HEK293 (cell line): ENCODE results near the gene BTBD16.
A peak's percentile ranks its signal among the peaks of the same experiment; 100 is the strongest.

Experiments used
- CTCF ChIA-PET: fragments of 350-600 bp; formaldehyde crosslinking; extraction: SDS; loops from one replicate; lab custom pipeline; 2021; ENCODE audit warnings: antibody characterized with exemption; lab: Yijun Ruan, JAX
- POLR2A ChIA-PET: fragments of 300-600 bp; formaldehyde crosslinking; extraction: SDS; loops from one replicate; lab custom pipeline; 2020; ENCODE audit warnings: antibody characterized with exemption, inconsistent platforms; lab: Yijun Ruan, JAX
- H3K27ac ChIP-seq: fragments of 200-500 bp; sonication (Bioruptor generic); 2 replicates; pipeline ENCODE4 v1.5.1; 2014; ENCODE audit warnings: low read depth, low read length, control low read depth, inconsistent platforms; ENCODE audit errors: extremely low read depth
- H3K36me3 ChIP-seq, 2 experiments: fragments of 200-500 bp in 1 of 2; sonication (Bioruptor generic) in 1 of 2; 1 replicate in 1 of 2; 2 replicates in 1 of 2; pipeline ENCODE4 v1.5.1; 2014 to 2017; ENCODE audit warnings: inconsistent platforms in 2 of 2, low read length in 2 of 2; ENCODE audit not compliant: control insufficient read depth in 2 of 2, insufficient read depth in 1 of 2
- H3K4me1 ChIP-seq: fragments of 200-500 bp; sonication (Bioruptor generic); 2 replicates; pipeline ENCODE4 v1.5.1; 2014; ENCODE audit warnings: mild to moderate bottlenecking, low read length, inconsistent platforms; ENCODE audit not compliant: control insufficient read depth, insufficient read depth
- H3K4me3 ChIP-seq: 2 replicates; pipeline ENCODE4 v1.5.1; 2011; ENCODE audit warnings: low read depth, mild to moderate bottlenecking, control low read depth, low read length, moderate library complexity
- H3K9me3 ChIP-seq: fragments of 200-500 bp; sonication (Bioruptor generic); 2 replicates; pipeline ENCODE4 v1.5.1; 2014; ENCODE audit warnings: low read depth, low read length, inconsistent platforms; ENCODE audit not compliant: control insufficient read depth, insufficient read depth
- SCRT1 ChIP-seq: fragments of 450-650 bp; formaldehyde crosslinking; IDR thresholded peaks from 2 replicates; pipeline ENCODE4 v1.5.1; 2016; ENCODE audit warnings: missing biosample characterization, missing genetic modification characterization, borderline replicate concordance
- SCRT2 ChIP-seq: fragments of 450-650 bp; formaldehyde crosslinking; IDR thresholded peaks from 2 replicates; pipeline ENCODE4 v1.5.1; 2016; ENCODE audit warnings: missing biosample characterization, missing genetic modification characterization
- SP7 ChIP-seq: fragments of 450-650 bp; formaldehyde crosslinking; IDR thresholded peaks from 2 replicates; pipeline ENCODE4 v1.5.1; 2016; ENCODE audit warnings: missing biosample characterization, missing genetic modification characterization
- TCF7L2 ChIP-seq: IDR thresholded peaks from 2 replicates; pipeline ENCODE4 v1.6.1; 2011; ENCODE audit warnings: low read depth, mild to moderate bottlenecking, inconsistent platforms, low read length, moderate library complexity, borderline replicate concordance
- ZBTB7A ChIP-seq: fragments of 450-650 bp; formaldehyde crosslinking; IDR thresholded peaks from 2 replicates; pipeline ENCODE4 v1.5.1; 2016; ENCODE audit warnings: low read depth, missing biosample characterization, missing genetic modification characterization
- ZIC2 ChIP-seq: fragments of 450-650 bp; formaldehyde crosslinking; IDR thresholded peaks from 2 replicates; pipeline ENCODE4 v1.5.1; 2016; ENCODE audit warnings: missing biosample characterization, missing genetic modification characterization
- ZNF146 ChIP-seq: fragments of 450-650 bp; formaldehyde crosslinking; IDR thresholded peaks from 2 replicates; pipeline ENCODE4 v1.5.1; 2016; ENCODE audit warnings: missing biosample characterization, missing genetic modification characterization
- ZNF169 ChIP-seq: fragments of 450-650 bp; formaldehyde crosslinking; IDR thresholded peaks from 2 replicates; pipeline ENCODE4 v1.5.1; 2016; ENCODE audit warnings: missing biosample characterization, missing genetic modification characterization
- ZNF175 ChIP-seq: fragments of 450-650 bp; formaldehyde crosslinking; IDR thresholded peaks from 2 replicates; pipeline ENCODE4 v1.5.1; 2016; ENCODE audit warnings: missing biosample characterization, missing genetic modification characterization
- ZNF248 ChIP-seq: fragments of 450-650 bp; formaldehyde crosslinking; IDR thresholded peaks from 2 replicates; pipeline ENCODE4 v1.5.1; 2017; ENCODE audit warnings: missing biosample characterization, missing genetic modification characterization
- ZNF292 ChIP-seq: fragments of 450-650 bp; formaldehyde crosslinking; IDR thresholded peaks from 2 replicates; pipeline ENCODE4 v1.5.1; 2016; ENCODE audit warnings: low read depth, missing biosample characterization, missing genetic modification characterization, borderline replicate concordance
- ZNF366 ChIP-seq: fragments of 450-650 bp; formaldehyde crosslinking; conservative IDR thresholded peaks from 2 replicates; pipeline ENCODE4 v1.5.1; 2016; ENCODE audit warnings: missing biosample characterization, missing genetic modification characterization
- ZNF394 ChIP-seq: fragments of 450-650 bp; formaldehyde crosslinking; IDR thresholded peaks from 2 replicates; pipeline ENCODE4 v1.5.1; 2016; ENCODE audit warnings: missing biosample characterization, missing genetic modification characterization, mild to moderate bottlenecking, moderate library complexity, borderline replicate concordance
- ZNF549 ChIP-seq: fragments of 450-650 bp; IDR thresholded peaks from 2 replicates; pipeline ENCODE4 v1.5.1; 2018; ENCODE audit warnings: missing biosample characterization, missing genetic modification characterization, mild to moderate bottlenecking, inconsistent platforms, moderate library complexity
- ZNF555 ChIP-seq: fragments of 450-650 bp; formaldehyde crosslinking; conservative IDR thresholded peaks from 2 replicates; pipeline ENCODE4 v1.5.1; 2017; ENCODE audit warnings: missing biosample characterization, mild to moderate bottlenecking, missing genetic modification characterization, inconsistent platforms
- ZNF561 ChIP-seq: fragments of 450-650 bp; IDR thresholded peaks from 2 replicates; pipeline ENCODE4 v1.5.1; 2018; ENCODE audit warnings: missing biosample characterization, missing genetic modification characterization, borderline replicate concordance
- ZNF621 ChIP-seq: fragments of 450-650 bp; formaldehyde crosslinking; IDR thresholded peaks from 2 replicates; pipeline ENCODE4 v1.5.1; 2017; ENCODE audit warnings: missing biosample characterization, missing genetic modification characterization
- ZNF624 ChIP-seq: fragments of 450-650 bp; formaldehyde crosslinking; IDR thresholded peaks from 2 replicates; pipeline ENCODE4 v1.5.1; 2017; ENCODE audit warnings: missing biosample characterization, missing genetic modification characterization
- ZNF777 ChIP-seq: fragments of 450-650 bp; formaldehyde crosslinking; IDR thresholded peaks from 2 replicates; pipeline ENCODE4 v1.5.1; 2017; ENCODE audit warnings: missing biosample characterization, missing genetic modification characterization, borderline replicate concordance
- ZNF791 ChIP-seq: fragments of 450-650 bp; formaldehyde crosslinking; IDR thresholded peaks from 2 replicates; pipeline ENCODE4 v1.5.1; 2016; ENCODE audit warnings: missing biosample characterization, missing genetic modification characterization
- ZSCAN30 ChIP-seq: fragments of 450-650 bp; IDR thresholded peaks from 2 replicates; pipeline ENCODE4 v1.5.1; 2018; ENCODE audit warnings: missing biosample characterization, mild to moderate bottlenecking, missing genetic modification characterization, moderate library complexity
- TF ChIP-seq, protein P1 (sequence below): fragments of 450-650 bp; formaldehyde crosslinking; IDR thresholded peaks from 2 replicates; pipeline ENCODE4 v1.5.1; 2016; ENCODE audit warnings: missing biosample characterization, missing genetic modification characterization
- TF ChIP-seq, protein P2 (sequence below): fragments of 450-650 bp; formaldehyde crosslinking; IDR thresholded peaks from 2 replicates; pipeline ENCODE4 v1.5.1; 2016; ENCODE audit warnings: missing biosample characterization, missing genetic modification characterization, low read depth
- TF ChIP-seq, protein P3 (sequence below): fragments of 450-650 bp; formaldehyde crosslinking; IDR thresholded peaks from 2 replicates; pipeline ENCODE4 v1.5.1; 2016; ENCODE audit warnings: missing biosample characterization, missing genetic modification characterization
- TF ChIP-seq, protein P4 (sequence below): fragments of 450-650 bp; formaldehyde crosslinking; IDR thresholded peaks from 2 replicates; pipeline ENCODE4 v1.5.1; 2016; ENCODE audit warnings: missing biosample characterization, missing genetic modification characterization
- TF ChIP-seq, protein P5 (sequence below): fragments of 450-650 bp; formaldehyde crosslinking; IDR thresholded peaks from 2 replicates; pipeline ENCODE4 v1.5.1; 2016; ENCODE audit warnings: missing biosample characterization, missing genetic modification characterization
- TF ChIP-seq, protein P6 (sequence below): fragments of 450-650 bp; formaldehyde crosslinking; IDR thresholded peaks from 2 replicates; pipeline ENCODE4 v1.5.1; 2017; ENCODE audit warnings: missing biosample characterization, missing genetic modification characterization
- TF ChIP-seq, protein P7 (sequence below): IDR thresholded peaks from 2 replicates; pipeline ENCODE4 v1.6.1; 2011; ENCODE audit warnings: mild to moderate bottlenecking, low read depth, low read length, borderline replicate concordance

BTBD16 gene

DNA sequence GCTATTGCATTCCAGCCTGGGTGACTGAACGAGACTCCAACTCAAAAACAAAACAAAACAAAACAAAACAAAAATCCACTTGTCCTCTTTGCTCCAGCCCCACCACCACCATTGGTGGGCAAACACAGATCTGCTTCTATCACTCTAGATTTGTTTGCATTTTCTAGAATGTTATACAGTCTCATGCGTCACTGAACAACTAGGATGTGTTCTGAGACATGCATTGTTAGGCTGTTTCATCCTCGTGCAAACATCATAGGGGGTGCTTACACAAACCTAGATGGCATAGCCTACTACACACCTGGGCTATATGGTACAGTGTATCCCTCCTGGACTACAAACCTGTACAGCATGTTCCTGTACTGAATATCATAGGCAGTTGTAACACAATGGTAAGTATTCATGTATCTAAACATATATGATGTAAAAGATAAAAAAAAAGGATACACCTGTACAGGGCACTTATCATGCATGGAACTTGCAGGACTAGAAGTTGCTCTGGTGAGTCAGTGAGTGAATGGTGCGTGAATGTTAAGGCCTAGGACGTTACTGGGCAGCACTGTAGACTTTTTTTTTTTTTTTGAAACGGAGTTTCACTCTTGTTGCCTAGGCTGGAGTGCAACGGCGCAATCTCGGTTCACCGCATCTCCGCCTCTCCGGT, 45.3 kb downstream of the BTBD16 start:
- CTCF ChIA-PET = interaction anchor here (0.7 to 1.0 kb wide), 3 partner anchors 36 to 86 kb away, joined by 3 read pairs; no protein-coding TSS in a partner anchor
- no peaks in the 10 kb centered on the region for H3K4me1 ChIP-seq

DNA sequence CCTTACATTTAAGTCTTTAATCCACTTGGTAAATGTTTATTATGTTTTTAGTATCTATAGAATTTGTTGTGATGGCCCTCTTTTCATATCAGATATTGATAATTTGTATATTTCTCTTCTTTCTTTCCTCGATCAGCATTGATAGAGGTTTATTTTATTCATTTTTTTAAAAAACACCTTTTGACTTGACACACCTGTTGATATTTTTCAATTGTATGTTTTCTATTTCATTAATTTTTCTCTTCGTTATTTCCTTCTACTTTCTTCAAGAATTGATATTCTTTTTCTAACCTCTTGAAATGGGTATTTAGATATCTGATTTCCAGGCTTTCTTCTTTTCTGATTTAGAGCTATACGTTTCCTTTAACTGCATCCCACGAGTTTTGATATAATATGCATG, 50.9 kb downstream of the BTBD16 start:
- no peaks in the 10 kb centered on the region for H3K4me1 ChIP-seq
- no peak overlapping the region for H3K4me3 ChIP-seq
- TF ChIP-seq ZNF555 (tag by site-specific recombination) = no peak; the same call in 1 of the 2 replicates
- peak; percentile 73; the same call in 1 of the 2 replicates for TF ChIP-seq SCRT2 (tag by site-specific recombination)
- TF ChIP-seq ZNF549 (tag by site-specific recombination) = no peak
- TF ChIP-seq, protein P1, sequence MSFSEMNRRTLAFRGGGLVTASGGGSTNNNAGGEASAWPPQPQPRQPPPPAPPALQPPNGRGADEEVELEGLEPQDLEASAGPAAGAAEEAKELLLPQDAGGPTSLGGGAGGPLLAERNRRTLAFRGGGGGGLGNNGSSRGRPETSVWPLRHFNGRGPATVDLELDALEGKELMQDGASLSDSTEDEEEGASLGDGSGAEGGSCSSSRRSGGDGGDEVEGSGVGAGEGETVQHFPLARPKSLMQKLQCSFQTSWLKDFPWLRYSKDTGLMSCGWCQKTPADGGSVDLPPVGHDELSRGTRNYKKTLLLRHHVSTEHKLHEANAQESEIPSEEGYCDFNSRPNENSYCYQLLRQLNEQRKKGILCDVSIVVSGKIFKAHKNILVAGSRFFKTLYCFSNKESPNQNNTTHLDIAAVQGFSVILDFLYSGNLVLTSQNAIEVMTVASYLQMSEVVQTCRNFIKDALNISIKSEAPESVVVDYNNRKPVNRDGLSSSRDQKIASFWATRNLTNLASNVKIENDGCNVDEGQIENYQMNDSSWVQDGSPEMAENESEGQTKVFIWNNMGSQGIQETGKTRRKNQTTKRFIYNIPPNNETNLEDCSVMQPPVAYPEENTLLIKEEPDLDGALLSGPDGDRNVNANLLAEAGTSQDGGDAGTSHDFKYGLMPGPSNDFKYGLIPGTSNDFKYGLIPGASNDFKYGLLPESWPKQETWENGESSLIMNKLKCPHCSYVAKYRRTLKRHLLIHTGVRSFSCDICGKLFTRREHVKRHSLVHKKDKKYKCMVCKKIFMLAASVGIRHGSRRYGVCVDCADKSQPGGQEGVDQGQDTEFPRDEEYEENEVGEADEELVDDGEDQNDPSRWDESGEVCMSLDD = no peak
- no peak for TF ChIP-seq ZNF248
- TF ChIP-seq ZNF169 (tag by site-specific recombination) = no peak
- no peak for TF ChIP-seq SP7 (tag by site-specific recombination)
- peak; percentile 63; the same call in 1 of the 2 replicates for TF ChIP-seq SCRT1 (tag by site-specific recombination)
- TF ChIP-seq, protein P2, sequence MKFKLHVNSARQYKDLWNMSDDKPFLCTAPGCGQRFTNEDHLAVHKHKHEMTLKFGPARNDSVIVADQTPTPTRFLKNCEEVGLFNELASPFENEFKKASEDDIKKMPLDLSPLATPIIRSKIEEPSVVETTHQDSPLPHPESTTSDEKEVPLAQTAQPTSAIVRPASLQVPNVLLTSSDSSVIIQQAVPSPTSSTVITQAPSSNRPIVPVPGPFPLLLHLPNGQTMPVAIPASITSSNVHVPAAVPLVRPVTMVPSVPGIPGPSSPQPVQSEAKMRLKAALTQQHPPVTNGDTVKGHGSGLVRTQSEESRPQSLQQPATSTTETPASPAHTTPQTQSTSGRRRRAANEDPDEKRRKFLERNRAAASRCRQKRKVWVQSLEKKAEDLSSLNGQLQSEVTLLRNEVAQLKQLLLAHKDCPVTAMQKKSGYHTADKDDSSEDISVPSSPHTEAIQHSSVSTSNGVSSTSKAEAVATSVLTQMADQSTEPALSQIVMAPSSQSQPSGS (tag by site-specific recombination) = no peak
- TF ChIP-seq ZNF366 (tag by site-specific recombination) = no peak
- no peak for TF ChIP-seq ZNF624 (tag by site-specific recombination)
- TF ChIP-seq, all 188 proteins: peak for 2
- ChIA-PET POLR2A (no interaction called here), CTCF (no interaction called here)
- Histone ChIP-seq H3K36me3 (no peaks in the 10 kb centered on the region), H3K27ac (no peak overlapping the region), H3K9me3 (no peaks in the 10 kb centered on the region)

More for the DNA sequence above, 45.3 kb downstream of the BTBD16 start:
- no peak overlapping the region for H3K4me3 ChIP-seq
- POLR2A ChIA-PET = no interaction called here
- H3K9me3 ChIP-seq = no peaks in the 10 kb centered on the region
- TF ChIP-seq, protein P3, sequence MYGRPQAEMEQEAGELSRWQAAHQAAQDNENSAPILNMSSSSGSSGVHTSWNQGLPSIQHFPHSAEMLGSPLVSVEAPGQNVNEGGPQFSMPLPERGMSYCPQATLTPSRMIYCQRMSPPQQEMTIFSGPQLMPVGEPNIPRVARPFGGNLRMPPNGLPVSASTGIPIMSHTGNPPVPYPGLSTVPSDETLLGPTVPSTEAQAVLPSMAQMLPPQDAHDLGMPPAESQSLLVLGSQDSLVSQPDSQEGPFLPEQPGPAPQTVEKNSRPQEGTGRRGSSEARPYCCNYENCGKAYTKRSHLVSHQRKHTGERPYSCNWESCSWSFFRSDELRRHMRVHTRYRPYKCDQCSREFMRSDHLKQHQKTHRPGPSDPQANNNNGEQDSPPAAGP (tag by site-specific recombination) = no peak
- TF ChIP-seq TCF7L2 (no peak), ZBTB7A (tag by site-specific recombination) (no peak), ZNF561 (tag by site-specific recombination) (no peak), ZNF146 (tag by site-specific recombination) (no peak), ZNF621 (no peak), ZNF549 (tag by site-specific recombination) (no peak), ZNF777 (tag by site-specific recombination) (no peak), ZIC2 (no peak), ZNF394 (tag by site-specific recombination) (no peak), ZNF791 (tag by site-specific recombination) (no peak), ZNF175 (tag by site-specific recombination) (no peak), ZSCAN30 (tag by site-specific recombination) (no peak), ZNF292 (tag by site-specific recombination) (no peak)
- TF ChIP-seq, protein P4, sequence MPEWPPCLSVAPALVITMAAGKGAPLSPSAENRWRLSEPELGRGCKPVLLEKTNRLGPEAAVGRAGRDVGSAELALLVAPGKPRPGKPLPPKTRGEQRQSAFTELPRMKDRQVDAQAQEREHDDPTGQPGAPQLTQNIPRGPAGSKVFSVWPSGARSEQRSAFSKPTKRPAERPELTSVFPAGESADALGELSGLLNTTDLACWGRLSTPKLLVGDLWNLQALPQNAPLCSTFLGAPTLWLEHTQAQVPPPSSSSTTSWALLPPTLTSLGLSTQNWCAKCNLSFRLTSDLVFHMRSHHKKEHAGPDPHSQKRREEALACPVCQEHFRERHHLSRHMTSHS (tag by site-specific recombination) = no peak
- TF ChIP-seq, protein P5, sequence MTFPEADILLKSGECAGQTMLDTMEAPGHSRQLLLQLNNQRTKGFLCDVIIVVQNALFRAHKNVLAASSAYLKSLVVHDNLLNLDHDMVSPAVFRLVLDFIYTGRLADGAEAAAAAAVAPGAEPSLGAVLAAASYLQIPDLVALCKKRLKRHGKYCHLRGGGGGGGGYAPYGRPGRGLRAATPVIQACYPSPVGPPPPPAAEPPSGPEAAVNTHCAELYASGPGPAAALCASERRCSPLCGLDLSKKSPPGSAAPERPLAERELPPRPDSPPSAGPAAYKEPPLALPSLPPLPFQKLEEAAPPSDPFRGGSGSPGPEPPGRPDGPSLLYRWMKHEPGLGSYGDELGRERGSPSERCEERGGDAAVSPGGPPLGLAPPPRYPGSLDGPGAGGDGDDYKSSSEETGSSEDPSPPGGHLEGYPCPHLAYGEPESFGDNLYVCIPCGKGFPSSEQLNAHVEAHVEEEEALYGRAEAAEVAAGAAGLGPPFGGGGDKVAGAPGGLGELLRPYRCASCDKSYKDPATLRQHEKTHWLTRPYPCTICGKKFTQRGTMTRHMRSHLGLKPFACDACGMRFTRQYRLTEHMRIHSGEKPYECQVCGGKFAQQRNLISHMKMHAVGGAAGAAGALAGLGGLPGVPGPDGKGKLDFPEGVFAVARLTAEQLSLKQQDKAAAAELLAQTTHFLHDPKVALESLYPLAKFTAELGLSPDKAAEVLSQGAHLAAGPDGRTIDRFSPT (tag by site-specific recombination) = no peak
- TF ChIP-seq, protein P6, sequence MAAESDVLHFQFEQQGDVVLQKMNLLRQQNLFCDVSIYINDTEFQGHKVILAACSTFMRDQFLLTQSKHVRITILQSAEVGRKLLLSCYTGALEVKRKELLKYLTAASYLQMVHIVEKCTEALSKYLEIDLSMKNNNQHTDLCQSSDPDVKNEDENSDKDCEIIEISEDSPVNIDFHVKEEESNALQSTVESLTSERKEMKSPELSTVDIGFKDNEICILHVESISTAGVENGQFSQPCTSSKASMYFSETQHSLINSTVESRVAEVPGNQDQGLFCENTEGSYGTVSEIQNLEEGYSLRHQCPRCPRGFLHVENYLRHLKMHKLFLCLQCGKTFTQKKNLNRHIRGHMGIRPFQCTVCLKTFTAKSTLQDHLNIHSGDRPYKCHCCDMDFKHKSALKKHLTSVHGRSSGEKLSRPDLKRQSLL (tag by site-specific recombination) = no peak
- TF ChIP-seq, protein P7, sequence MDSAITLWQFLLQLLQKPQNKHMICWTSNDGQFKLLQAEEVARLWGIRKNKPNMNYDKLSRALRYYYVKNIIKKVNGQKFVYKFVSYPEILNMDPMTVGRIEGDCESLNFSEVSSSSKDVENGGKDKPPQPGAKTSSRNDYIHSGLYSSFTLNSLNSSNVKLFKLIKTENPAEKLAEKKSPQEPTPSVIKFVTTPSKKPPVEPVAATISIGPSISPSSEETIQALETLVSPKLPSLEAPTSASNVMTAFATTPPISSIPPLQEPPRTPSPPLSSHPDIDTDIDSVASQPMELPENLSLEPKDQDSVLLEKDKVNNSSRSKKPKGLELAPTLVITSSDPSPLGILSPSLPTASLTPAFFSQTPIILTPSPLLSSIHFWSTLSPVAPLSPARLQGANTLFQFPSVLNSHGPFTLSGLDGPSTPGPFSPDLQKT = no peak
- no peak overlapping the region for H3K27ac ChIP-seq
- H3K36me3 ChIP-seq = no peaks in the 10 kb centered on the region; a peak in 1 of 3 replicates
